NB4 (cell line): ENCODE results near the gene COL4A2.

ENCODE experiments used
- POLR2A ChIP-seq: IDR thresholded peaks from 2 replicates; pipeline ENCODE4 v1.6.1; 2011; ENCODE audit warnings: mild to moderate bottlenecking; ENCODE audit not compliant: insufficient read length; ENCODE audit errors: extremely low read depth
- TF ChIP-seq, protein P1 (sequence below): IDR thresholded peaks from one replicate; pipeline ENCODE4 v1.5.1; 2012; ENCODE audit warnings: low read depth, low read length

DNA sequence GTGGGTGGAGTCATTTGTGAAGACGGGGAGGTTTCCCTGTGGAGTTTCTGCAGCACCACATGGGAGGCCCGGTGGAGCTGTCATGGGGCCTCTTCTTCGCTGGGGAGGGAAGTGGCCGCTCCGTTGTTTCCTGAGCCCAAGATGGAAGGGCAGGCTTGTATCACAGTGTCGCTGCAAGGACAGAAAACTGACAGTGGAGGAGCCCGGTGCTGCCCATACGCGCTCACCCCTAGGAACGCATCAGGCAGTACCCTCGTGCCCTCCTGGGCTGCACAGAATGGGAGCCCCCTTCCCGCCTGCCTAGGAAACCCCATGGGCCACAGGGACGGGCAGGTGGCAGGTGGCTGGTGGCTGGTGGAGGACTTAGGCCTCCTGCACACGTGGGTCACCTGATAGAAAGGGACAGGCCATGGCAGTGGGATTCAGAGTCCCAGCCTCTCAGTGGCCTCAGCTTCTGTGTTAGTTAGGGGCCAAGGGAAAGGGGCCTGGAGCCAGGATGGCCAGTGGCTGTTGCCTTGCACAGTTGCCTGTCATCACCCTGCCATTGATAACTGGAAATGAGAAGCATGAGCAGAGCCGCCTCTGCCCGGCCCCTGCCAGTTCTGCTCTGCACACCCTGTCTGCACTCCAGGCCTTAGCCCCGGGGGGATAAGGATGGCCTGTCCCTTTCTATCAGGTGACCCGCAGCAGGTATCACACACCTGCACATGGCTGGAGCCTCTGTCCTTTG, 7.6 kb downstream of the COL4A2 start:
- TF ChIP-seq, protein P1, sequence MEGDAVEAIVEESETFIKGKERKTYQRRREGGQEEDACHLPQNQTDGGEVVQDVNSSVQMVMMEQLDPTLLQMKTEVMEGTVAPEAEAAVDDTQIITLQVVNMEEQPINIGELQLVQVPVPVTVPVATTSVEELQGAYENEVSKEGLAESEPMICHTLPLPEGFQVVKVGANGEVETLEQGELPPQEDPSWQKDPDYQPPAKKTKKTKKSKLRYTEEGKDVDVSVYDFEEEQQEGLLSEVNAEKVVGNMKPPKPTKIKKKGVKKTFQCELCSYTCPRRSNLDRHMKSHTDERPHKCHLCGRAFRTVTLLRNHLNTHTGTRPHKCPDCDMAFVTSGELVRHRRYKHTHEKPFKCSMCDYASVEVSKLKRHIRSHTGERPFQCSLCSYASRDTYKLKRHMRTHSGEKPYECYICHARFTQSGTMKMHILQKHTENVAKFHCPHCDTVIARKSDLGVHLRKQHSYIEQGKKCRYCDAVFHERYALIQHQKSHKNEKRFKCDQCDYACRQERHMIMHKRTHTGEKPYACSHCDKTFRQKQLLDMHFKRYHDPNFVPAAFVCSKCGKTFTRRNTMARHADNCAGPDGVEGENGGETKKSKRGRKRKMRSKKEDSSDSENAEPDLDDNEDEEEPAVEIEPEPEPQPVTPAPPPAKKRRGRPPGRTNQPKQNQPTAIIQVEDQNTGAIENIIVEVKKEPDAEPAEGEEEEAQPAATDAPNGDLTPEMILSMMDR: no peak
- TF ChIP-seq POLR2A: no peak
